Measurements from ENCODE around the gene BAHD1. TPM values are rescaled to one million over a fixed set of nuclear protein-coding genes. Genes with fewer than 3 reads are reported as not detected.
A peak's percentile ranks its signal among the peaks of the same experiment; 100 is the strongest.

Gene BAHD1
- 10 to 100 TPM in 1 of 2 experiments, 1 to 10 TPM in 1; 9.9 to 11.7 TPM for total RNA-seq

DNA sequence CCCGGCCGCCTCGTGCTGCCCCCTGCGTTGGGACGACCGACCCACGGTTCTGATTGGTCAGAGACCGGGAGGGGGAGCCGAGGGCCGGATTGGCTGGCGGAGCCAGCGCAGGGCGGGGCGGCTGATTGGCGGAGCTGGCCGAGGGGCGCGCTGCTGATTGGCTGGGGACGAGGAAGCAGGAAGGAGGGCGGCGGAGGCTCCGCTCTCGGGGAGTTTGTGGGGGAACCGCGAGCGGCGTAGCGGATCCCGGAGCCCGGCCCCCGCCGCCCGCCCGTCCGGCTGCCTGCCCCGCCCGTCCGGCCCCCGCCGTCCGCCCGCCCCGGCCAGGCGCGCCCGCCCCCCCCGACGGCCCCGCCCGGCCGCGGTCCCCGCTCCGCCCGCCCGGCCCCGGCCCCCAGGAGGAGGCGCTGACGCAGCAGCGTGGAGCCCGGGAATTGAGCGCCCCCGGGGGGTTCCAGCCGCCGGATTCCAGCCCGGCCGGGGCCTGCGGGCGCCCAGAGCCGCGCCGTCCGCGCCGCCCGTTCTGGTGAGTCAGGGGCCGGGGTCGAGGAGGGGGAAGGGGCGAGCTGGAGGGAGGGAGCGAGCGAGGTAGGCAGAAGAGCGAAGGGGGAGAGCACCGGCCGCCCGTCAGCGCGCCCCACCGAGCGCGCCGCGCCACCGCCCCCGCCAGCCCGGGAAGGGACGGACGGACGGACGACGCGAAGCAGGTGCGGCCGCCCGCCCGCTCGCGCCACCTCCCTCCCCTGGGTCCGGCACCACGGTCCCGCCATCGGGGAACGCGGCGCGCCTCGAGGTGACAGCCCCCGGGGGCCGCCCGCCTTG is at the start of gene BAHD1:
Gene BAHD1, plus strand, starts transcription at position 211 of the 822 bp plus-strand sequence. CDS start 17,512 bp downstream, outside the sequence.
- no peaks in the 10 kb centered on the region for H3K9me3 Mint-ChIP-seq
- peaks cover 36% of the 10 kb centered on the region for H3K27me3 Mint-ChIP-seq (ENCODE audit: low read depth)
- peaks cover 60% of the 10 kb centered on the region for H3K4me1 Mint-ChIP-seq (ENCODE audit: low read depth)
- H3K36me3 Mint-ChIP-seq (ENCODE audit: low read depth) = no peaks in the 10 kb centered on the region
- peak; percentile 96 for DNase-seq
- CTCF ChIA-PET = interaction anchor here (1.0 to 2.7 kb wide), 9 partner anchors 8 to 162 kb away, joined by 3 to 9 read pairs (median 4); partner anchors contain the start of gene RPUSD2
- H3K27ac Mint-ChIP-seq = peak within 1 kb of the TSS; percentile 54
- intact Hi-C loops (cut with micrococcal nuclease) = loop anchor here (1.0 to 2.0 kb wide), 2 partner anchors 52 to 154 kb away; partner anchors contain the start of gene KNL1
- H3K4me3 Mint-ChIP-seq = peak within 1 kb of the TSS; percentile 88

GRCh38 chr15:40392986-40393948 is 47.5 kb upstream of the BAHD1 start:
- no peak for DNase-seq
- H3K36me3 Mint-ChIP-seq (ENCODE audit: low read depth) = peaks cover 30% of the 10 kb centered on the region
- intact Hi-C loops (cut with micrococcal nuclease) = no loop called here
- H3K27me3 Mint-ChIP-seq (ENCODE audit: low read depth) = no peaks in the 10 kb centered on the region
- peaks cover 8% of the 10 kb centered on the region for H3K4me1 Mint-ChIP-seq (ENCODE audit: low read depth)
- H3K27ac Mint-ChIP-seq = no peak overlapping the region
- CTCF ChIA-PET = no interaction called here
- no peaks in the 10 kb centered on the region for H3K9me3 Mint-ChIP-seq
- H3K4me3 Mint-ChIP-seq = no peak overlapping the region

GRCh38 chr15:40397688-40398412 is 42.9 kb upstream of the BAHD1 start:
- intact Hi-C loops (cut with micrococcal nuclease) = loop anchor here (1.0 kb wide), 1 partner anchor 11 kb away; no protein-coding TSS in a partner anchor
- no peak for DNase-seq
- Mint-ChIP-seq H3K4me3 (no peak overlapping the region), H3K4me1 (ENCODE audit: low read depth) (peaks cover 19% of the 10 kb centered on the region), H3K36me3 (ENCODE audit: low read depth) (peaks cover 7% of the 10 kb centered on the region), H3K9me3 (no peaks in the 10 kb centered on the region), H3K27ac (peak overlapping the region; percentile 3), H3K27me3 (ENCODE audit: low read depth) (no peaks in the 10 kb centered on the region)
- CTCF ChIA-PET = interaction anchor here (0.6 to 3.6 kb wide), 13 partner anchors 10 to 123 kb away, joined by 3 to 17 read pairs (median 4); partner anchors contain the start of gene KNSTRN

GRCh38 chr15:40398413-40398873 is 42.3 kb upstream of the BAHD1 start:
- Mint-ChIP-seq H3K9me3 (no peaks in the 10 kb centered on the region), H3K27ac (peak overlapping the region; percentile 3), H3K4me3 (no peak overlapping the region), H3K4me1 (ENCODE audit: low read depth) (peaks cover 21% of the 10 kb centered on the region), H3K27me3 (ENCODE audit: low read depth) (no peaks in the 10 kb centered on the region), H3K36me3 (ENCODE audit: low read depth) (peaks cover 7% of the 10 kb centered on the region)
- intact Hi-C loops (cut with micrococcal nuclease) = loop anchor here (1.0 kb wide), 1 partner anchor 11 kb away; no protein-coding TSS in a partner anchor
- CTCF ChIA-PET = interaction anchor here (1.0 to 3.6 kb wide), 11 partner anchors 10 to 125 kb away, joined by 3 to 17 read pairs (median 4); partner anchors contain the start of gene KNSTRN
- DNase-seq = peak; percentile 51

- H3K36me3 Mint-ChIP-seq (ENCODE audit: low read depth) = peaks cover 3% of the 10 kb centered on the region
- H3K27ac Mint-ChIP-seq = no peak overlapping the region
- H3K9me3 Mint-ChIP-seq = no peaks in the 10 kb centered on the region
- no peaks in the 10 kb centered on the region for H3K27me3 Mint-ChIP-seq (ENCODE audit: low read depth)
- DNase-seq = no peak
- H3K4me1 Mint-ChIP-seq (ENCODE audit: low read depth) = peaks cover 26% of the 10 kb centered on the region
- intact Hi-C loops (cut with micrococcal nuclease) = no loop called here
- CTCF ChIA-PET = interaction anchor here (0.5 to 3.6 kb wide), 5 partner anchors 12 to 195 kb away, joined by 3 to 17 read pairs (median 4); partner anchors contain the start of gene KNSTRN
- no peak overlapping the region for H3K4me3 Mint-ChIP-seq
These were observed 41.4 kb upstream of the BAHD1 start for GRCh38 chr15:40399370-40399769.

- H3K27ac Mint-ChIP-seq = peak within 1 kb of the TSS; percentile 71
- peaks cover 56% of the 10 kb centered on the region for H3K4me1 Mint-ChIP-seq (ENCODE audit: low read depth)
- intact Hi-C loops (cut with micrococcal nuclease) = loop anchor here (1.0 to 10.0 kb wide), 4 partner anchors 23 to 361 kb away; partner anchors contain the start of genes KNSTRN and RMDN3
- DNase-seq = peak; percentile 94
- no peaks in the 10 kb centered on the region for H3K27me3 Mint-ChIP-seq (ENCODE audit: low read depth)
- peak within 1 kb of the TSS; percentile 83 for H3K4me3 Mint-ChIP-seq
- no peaks in the 10 kb centered on the region for H3K9me3 Mint-ChIP-seq
- H3K36me3 Mint-ChIP-seq (ENCODE audit: low read depth) = peaks cover 12% of the 10 kb centered on the region
- CTCF ChIA-PET = interaction anchor here (0.6 to 3.8 kb wide), 6 partner anchors 17 to 87 kb away, joined by 3 to 20 read pairs (median 9); no protein-coding TSS in a partner anchor
These were observed 35.0 kb upstream of the BAHD1 start, which contains the start of gene IVD for GRCh38 chr15:40405501-40406381. Gene IVD (plus strand): TSS chr15:40405795. CDS start chr15:40405828, 33 bp downstream.

DNA sequence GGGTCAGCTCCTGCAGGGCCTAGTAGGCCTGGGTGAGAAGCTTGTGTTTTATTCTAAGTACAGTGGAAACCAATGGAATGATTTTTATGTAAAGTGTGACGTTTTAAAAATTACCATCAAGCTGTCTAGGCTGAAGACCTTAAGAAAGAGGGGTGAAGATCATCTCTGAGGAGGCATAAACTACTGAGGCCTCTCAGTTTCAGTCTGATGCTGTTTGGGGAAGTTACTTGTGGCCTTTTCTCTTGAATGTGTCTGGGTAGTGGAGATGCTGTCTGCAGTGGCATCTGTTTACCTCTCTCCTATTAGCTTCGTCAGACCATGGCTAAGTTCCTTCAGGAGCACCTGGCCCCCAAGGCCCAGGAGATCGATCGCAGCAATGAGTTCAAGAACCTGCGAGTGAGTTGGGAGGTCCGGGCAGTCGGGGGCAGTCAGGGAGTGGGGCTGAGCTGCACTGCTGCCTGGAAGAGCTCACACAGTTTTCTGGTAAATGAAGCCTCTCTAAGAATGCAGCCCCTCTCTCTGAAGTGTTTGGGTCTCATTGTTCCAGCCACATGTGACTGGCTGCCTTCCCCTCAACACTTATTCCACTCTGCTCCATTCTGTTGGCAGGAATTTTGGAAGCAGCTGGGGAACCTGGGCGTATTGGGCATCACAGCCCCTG is 33.3 kb upstream of the BAHD1 start:
- DNase-seq = no peak
- Mint-ChIP-seq H3K4me3 (peak overlapping the region; percentile 43), H3K27ac (no peak overlapping the region), H3K36me3 (ENCODE audit: low read depth) (peaks cover 26% of the 10 kb centered on the region), H3K9me3 (no peaks in the 10 kb centered on the region), H3K27me3 (ENCODE audit: low read depth) (no peaks in the 10 kb centered on the region), H3K4me1 (ENCODE audit: low read depth) (peaks cover 58% of the 10 kb centered on the region)
- CTCF ChIA-PET = interaction anchor here (1.1 to 1.5 kb wide), 3 partner anchors 10 to 39 kb away, joined by 3 to 4 read pairs (median 4); no protein-coding TSS in a partner anchor
- intact Hi-C loops (cut with micrococcal nuclease) = loop anchor here (10.0 kb wide), 1 partner anchor 363 kb away; no protein-coding TSS in a partner anchor

DNA sequence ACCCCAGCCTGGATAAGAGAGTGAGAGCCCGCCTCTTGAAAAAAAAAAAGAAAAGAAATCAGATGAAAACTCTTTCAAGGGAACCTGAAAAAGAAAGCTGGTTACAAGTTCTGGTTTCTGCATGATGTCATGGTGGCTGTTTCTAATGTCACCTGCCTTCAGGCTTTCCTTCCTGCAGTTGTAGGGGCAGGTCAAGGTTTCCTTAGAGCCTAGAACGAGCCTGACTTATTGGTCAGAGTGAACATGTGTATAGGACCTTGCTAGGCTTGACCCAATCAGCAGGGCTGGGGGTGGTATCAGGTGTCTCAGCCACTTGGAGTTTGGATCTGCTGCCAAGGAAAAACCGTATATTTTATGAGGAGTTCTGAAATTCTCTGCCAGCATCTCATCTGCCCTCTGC is 31.4 kb upstream of the BAHD1 start:
- CTCF ChIA-PET = interaction anchor here (0.6 kb wide), 1 partner anchor 334 kb away, joined by 3 read pairs; no protein-coding TSS in a partner anchor
- Mint-ChIP-seq H3K27ac (peak overlapping the region; percentile 50), H3K4me3 (no peak overlapping the region), H3K27me3 (ENCODE audit: low read depth) (no peaks in the 10 kb centered on the region), H3K9me3 (no peaks in the 10 kb centered on the region), H3K36me3 (ENCODE audit: low read depth) (peaks cover 28% of the 10 kb centered on the region), H3K4me1 (ENCODE audit: low read depth) (peaks cover 51% of the 10 kb centered on the region)
- DNase-seq = peak; percentile 34
- intact Hi-C loops (cut with micrococcal nuclease) = loop anchor here (1.0 to 10.0 kb wide), 2 partner anchors 11 to 365 kb away; no protein-coding TSS in a partner anchor

- DNase-seq = no peak
- CTCF ChIA-PET = interaction anchor here (0.5 kb wide), 1 partner anchor 33 kb away, joined by 3 read pairs; no protein-coding TSS in a partner anchor
- intact Hi-C loops (cut with micrococcal nuclease) = no loop called here
- peaks cover 34% of the 10 kb centered on the region for H3K36me3 Mint-ChIP-seq (ENCODE audit: low read depth)
- no peak overlapping the region for H3K27ac Mint-ChIP-seq
- no peaks in the 10 kb centered on the region for H3K27me3 Mint-ChIP-seq (ENCODE audit: low read depth)
- no peak overlapping the region for H3K4me3 Mint-ChIP-seq
- no peaks in the 10 kb centered on the region for H3K9me3 Mint-ChIP-seq
- H3K4me1 Mint-ChIP-seq (ENCODE audit: low read depth) = peaks cover 40% of the 10 kb centered on the region
These were observed 30.3 kb upstream of the BAHD1 start for GRCh38 chr15:40410476-40410875.

All from activated naive CD4-positive, alpha-beta T cell treated with anti-CD3 and anti-CD28 coated beads for 36 hours (primary cell).